GM18870 (cell line): ENCODE results near the gene KIF1B.

ENCODE experiments used
- ATAC-seq: cut with Tn5 transposase; IDR thresholded peaks from one replicate; pipeline ENCODE4 v1.9.1; 2021; ENCODE audit warnings: moderate library complexity; ENCODE audit not compliant: unreplicated experiment

Gene KIF1B

DNA sequence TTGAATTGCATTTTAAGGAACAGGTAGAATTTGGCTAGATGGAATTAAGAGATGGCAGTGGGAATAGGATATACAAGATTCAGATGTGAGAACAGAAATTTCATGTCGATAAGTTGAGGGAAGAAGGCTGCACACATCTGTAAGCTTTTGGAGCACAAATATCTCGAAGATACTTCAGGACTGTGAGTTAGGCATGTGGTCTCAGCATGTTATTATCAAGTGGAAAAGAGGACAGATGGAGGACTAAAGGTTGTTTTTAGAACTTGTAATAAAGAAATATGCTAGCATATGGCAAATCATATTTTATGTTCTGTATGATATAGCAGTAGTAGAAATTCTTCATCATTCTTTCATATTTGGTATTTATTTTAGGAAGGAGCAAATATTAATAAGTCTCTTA is 61.5 kb downstream of the KIF1B start:
- ATAC-seq = no peak

DNA sequence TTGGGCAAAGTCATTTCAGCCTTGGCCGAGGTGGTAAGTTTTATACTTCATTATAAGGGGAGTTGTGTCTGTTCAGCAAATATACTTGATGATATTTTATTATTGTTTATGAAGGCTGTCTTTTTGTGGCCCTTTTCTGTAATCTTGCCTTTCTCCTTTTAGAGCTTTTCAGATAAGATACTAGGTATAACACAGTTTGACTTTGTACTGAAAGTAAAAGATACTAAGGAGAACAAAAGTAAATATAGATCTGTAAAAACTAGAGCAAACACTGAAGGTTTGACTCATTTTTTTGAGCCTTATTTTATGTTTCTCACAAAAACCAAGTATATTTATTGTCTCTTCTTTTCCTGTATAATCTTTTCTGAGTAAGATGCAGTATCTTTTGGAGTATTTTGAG is 61.9 kb downstream of the KIF1B start:
- ATAC-seq = no peak

DNA sequence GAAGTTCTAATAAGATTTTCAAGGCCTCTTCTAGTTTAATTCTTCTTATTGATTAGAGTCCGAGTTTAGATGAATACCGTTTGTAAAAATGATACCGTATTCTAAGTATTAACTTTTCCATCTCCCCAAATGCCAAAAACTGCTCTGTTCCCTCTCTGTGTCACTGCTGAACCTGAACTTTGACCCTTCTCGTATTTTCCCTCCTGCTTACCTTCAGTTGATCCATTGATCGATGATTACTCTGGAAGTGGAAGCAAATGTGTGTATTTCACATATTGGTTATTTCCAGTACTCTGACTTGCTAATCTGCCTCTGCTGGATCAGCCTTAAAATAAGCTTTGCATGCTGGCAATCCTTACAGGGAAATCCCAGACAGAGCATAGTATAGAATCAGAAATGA is 68.5 kb downstream of the KIF1B start:
- no peak for ATAC-seq

DNA sequence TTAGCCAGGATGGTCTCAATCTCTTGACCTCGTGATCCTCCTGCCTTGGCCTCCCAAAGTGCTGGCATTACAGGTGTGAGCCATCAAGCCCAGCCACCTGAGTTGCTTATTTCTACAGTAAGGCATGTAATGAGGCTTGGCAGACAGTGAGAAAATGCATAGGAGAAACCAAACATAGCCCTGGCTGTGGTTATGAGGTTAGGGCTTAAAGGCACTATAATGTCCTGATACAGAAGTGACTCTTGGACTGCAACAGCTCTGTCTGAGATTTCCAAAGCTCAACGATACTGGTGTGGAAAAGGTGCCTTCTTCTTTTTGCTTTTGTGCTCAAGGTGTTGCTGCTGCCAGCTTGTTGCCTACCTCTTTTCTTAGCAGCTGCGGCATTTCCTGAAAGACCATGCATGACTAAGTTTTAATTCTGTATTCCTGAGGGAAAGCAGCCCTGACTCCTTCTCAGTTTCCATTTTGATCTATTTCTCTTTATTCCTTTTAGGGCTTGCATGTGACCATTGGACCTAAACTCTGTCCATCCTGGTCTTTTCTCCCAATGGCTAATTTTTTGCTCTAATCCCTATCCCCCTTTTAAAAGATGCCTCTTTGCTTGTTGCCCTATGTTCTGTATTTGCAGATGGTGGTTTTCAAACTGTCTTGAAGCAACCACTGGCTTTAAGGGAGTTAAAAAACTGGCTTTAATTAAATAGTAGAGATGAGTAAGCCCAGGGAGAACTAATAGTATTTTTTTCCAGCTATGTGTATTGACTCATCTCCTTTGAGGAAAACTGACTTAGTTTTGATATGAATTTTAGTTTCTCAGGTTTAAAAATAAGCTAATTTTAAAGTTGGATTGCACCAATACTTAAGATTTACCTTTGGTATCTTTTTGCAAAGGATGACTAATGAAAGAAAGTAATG is 70.3 kb downstream of the KIF1B start:
- no peak for ATAC-seq

DNA sequence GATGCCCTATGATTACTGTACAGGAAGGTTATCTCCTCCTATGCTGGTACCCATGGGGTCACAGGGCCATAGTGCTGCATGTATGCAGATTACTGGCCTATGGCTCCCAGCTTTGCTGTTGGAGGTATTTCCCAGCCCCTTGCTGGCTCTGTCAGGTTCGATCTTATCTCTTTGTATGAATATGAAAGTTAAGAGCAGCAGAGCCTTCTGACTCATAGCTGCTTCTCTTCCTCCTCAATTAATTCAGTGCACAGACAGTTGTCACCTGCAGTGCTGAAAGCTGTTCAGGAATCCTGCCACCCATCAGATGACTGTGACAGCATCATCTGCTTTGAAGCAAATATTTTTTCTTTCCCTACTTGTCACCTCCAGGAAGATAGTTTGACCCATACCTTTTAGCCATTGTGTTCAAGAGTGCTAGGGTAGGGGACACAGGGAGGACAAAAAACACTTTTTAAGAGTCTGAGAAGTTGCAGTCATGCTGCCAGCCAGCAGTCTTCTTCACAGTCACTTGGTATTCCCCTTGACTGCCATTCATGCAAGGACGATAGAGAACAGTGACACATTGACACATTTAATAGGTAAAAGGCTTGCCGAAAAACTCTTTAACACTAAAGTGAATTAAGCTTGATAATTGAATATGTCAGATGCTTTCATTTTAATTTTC is 73.1 kb downstream of the KIF1B start:
- no peak for ATAC-seq

DNA sequence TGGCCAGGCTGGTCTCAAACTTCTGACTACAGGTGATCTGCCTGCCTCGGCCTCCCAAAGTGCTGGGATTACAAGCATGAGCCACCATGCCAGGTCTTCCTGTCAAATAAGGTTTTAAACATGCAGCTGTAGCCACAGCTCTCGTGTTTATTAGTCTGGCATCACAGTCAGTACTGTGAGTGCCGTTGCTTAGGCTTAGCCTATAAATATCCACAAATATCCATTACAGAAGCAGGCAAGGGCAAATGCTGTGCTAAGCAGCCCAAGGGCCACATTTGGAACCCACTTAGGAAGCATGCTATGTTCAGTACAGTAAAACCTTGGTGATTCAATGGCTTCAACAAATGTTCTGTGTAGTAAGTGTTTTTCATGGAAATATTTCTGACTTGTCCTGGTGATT is 75.9 kb downstream of the KIF1B start:
- no peak for ATAC-seq

DNA sequence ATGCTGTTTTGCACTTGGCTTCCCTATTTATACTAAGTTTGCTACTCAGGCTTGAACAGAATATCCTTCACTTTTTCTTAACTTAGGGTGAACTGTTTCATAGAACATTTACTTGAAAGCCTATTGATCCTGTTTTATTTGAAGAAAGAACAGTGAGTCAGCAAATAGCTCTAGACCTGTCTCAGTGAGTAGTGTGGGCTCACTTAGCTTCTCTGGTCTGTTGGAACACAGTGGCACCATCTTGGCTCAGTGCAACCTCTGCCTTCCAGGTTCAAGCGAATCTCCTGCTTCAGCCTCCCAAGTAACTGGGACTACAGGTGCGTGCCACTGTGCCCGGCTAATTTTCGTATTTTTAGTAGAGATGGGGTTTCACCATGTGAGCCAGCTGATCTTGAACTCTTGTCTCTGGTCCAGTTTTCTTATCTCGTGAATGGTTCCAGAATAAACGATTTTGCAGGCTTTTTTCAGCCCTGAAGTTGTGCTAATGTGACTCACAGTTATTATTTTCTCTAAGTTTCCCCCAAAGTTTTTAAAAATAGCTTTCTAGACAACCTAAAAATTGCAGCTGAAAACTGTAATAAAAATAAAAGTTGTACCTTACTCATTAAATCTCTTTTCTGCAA is 76.8 kb downstream of the KIF1B start:
- ATAC-seq = no peak

DNA sequence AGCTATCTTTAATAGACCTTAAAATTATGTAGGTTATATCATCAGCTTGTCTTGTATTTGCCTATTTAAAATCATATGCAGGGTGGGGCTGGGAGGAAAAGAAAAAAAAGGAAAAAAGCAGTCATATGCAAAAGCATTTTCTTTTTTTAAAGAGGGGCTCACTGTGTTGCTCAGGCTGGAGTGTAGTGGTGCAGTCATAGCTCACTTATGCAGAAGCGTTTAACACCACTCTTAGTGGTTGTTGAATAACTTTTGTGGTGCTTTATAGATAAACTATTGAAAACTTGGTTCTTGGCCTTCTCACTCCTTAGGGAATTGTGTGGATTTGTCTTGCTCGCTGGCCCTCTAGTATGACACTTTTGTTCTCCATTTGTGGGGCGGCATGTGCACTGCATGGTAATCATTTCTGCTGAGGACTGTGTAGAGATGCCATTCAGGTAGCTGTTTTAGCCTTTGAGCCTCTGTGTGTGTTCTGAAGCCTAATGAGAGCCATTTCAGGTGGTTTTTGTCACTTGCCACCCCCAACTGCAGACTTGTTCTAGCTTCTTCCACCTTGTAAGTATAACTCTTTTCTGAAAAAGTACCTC is 77.8 kb downstream of the KIF1B start:
- ATAC-seq = no peak

DNA sequence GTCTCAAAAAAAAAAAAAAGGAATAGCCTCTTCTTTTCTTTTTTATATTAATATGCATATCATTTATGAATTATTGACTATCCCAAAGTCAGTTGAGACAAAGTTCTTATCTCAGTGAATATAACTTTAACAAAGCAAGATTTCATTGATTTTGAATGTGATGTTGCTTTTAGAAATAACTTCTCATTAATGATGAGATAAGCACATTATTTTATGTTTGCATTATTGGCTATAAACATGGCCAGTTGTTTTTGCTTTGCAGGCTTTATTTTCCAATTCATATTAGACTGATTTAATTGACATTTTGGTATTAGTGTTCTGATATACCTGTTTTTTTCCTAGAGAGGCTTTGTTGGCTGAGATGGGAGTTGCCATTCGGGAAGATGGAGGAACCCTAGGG is 81.3 kb downstream of the KIF1B start:
- no peak for ATAC-seq

DNA sequence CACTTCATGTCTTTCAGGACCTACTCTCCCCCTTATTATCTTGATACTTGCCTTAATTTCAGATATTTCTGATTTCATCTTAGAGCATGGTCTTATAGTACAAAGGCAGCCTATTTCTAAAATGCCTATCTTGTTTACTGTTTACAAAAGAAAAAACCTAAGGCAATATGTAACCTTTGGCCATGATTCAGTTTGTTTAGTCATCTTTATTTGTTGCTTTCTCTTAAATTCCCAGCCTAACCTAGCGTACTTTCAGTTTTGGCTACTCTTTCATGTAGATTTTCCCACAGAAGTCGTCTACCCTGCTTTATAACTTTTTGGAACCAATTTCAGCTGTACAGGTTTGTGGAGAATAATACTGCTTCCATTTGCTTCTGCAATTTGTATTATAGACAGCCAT is 81.8 kb downstream of the KIF1B start:
- ATAC-seq = no peak

DNA sequence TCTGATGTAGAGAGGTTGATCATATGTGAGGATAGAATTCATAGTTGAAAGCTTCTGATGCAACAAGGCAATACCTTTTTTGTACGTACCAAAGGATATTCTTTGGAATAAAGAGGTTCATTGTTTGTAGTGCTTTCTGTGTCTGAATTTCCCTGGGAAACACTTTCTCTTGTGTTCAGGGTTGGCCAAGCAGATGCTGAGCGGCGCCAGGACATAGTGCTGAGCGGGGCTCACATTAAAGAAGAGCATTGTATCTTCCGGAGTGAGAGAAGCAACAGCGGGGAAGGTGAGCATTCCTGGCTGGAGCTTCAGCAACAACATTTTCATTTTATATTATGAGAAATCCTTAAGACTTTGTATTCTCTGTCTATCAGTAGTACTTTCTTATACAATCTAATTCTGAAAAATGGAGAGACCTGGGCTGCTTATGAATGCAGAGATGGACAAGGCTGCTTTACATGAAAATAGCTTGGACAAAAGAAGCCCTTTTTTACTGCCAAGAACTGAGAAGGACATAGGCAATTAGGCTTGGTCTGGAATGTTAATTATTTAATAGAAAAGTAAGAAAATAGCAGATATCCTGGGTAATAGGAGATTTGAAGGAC is 85.2 kb downstream of the KIF1B start:
- no peak for ATAC-seq

DNA sequence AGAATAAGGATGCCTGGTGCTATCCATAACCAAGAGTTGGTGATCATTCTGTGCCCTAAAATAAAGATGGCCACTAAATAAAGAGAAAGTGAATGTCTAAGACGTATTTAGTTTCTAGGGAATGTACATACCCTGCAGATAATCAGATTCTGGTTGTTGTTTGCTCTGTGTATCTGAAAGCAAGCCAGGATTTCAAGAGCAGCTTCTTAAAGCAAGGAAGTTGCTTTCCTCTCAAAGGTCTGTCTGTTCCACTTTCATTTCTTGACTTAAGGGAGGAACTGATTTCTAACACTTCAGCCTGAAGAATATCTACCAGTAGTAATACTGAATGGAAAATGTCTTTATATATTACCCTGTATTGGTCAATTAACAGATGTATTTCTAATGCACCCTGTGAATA is 88.8 kb downstream of the KIF1B start:
- no peak for ATAC-seq

DNA sequence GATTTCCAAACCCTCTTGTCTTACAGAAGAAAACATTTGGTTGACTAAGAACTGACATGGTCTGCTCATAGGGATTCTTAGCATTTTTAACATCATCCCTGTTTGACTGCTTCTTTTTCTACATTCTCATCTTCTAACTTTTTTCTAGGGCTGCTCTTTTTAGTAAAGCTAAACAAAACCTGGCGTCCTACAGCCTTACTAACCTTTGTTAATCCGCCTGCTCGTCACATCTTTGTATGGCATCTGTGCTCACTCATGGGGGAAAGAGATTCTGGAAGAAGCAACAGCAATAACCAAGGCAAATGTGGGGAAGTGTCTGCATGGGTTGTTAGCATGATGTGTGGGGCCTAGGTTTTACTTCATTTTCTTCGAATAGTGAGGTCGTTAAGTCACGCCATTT is 92.0 kb downstream of the KIF1B start:
- ATAC-seq = no peak

DNA sequence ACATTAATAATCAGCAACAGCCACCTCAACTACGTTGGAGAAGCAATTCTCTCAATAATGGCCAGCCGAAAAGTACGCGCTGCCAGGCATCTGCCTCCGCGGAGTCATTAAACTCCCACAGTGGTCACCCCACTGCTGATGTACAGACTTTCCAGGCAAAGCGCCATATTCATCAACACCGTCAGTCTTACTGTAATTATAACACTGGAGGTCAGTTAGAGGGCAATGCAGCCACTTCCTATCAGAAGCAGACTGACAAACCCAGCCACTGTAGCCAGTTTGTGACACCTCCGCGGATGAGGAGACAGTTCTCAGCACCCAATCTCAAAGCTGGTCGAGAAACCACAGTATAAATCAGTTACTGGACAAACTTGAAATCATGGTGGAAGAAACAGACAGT is 93.9 kb downstream of the KIF1B start:
- no peak for ATAC-seq

DNA sequence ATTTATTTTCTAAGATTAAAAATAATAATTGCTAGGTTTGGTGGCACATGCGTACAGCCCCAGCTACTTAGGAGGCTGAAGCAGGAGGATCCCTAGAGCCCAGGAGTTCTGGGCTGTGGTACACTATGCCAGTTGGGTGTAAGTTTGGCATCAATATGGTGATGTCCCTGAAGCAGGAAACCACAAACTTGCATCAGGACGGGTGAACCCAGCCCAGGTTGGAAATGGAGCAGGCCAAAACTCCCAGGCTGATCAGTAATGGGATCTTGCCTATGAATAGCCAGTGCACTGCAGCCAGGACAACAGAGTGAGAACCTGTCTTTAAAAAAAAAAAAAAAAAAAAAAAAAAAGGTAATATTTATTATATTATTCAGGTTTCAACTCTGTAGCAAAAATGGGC is 96.1 kb downstream of the KIF1B start:
- no peak for ATAC-seq

DNA sequence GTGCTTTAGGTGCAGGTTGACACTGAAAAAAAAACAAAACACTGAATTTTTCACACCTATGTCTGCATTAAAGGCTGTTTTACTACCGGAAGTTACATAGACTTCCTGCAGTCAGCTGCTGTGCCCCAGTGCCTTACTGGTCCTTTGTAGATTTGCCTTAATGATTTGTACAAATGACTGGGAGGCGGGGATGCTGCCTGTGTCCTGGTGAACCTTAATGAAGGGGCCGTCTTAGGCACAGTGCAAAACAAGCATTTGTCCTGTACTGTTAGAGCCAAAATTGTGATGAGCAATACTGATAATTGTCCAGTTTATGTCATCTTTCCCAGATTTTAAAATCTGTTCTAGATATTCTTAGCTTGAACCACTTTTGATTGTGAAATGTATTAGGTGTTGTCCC is 97.6 kb downstream of the KIF1B start:
- no peak for ATAC-seq

DNA sequence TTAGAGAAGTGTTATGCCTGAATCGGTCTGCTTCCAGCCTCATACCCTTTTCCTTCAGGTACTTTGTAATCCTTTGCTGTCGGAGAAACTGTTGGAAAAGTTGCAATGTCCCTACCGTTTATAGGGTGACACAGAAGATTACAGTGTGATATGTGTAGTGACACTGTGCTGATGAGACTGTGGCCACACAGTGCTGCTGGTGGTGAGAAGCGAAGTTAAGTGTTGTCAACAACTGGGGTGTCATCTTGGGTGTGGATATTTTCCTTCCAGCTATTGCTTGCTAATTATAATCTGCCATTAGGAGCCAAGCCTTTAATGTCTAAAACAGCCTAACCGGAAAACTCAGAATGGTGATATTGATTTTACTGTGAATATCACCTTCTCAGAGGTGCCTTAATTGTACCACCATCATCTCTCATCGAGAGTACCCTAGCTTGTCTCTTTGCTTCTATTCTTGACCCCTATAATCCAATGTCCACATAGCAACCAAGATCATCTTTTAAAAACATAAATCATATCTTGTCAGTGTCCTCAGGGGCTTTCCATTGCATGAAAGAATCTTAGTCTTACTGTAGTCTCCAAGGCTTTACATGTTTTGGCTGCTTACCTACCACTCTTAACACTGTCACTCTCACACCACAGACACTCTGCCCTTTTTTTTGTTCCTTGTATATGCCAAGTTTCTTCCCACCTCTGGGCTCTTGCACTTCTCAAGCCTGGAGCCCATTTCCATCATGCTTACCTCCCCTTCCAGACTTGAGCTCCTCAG is 99.1 kb downstream of the KIF1B start:
- no peak for ATAC-seq

DNA sequence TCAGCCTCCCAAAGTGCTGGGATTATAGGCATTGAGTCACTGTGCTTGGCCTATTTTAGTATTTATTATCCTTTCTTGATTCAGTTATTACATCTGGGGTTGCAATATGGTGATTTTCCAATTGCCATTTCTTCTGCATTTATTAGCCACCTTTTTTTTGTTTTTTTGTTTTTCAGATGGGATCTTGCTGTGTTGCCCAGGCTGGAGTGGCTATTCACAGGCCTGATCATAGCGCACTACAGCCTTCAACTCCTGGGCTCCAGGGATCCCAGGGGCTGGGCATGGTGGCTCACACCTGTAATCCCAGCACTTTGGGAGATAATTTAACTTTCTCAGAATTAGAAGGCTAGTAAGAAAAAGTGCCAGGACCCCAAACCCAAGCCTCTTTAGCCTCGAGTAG is 106.4 kb downstream of the KIF1B start:
- ATAC-seq = no peak

DNA sequence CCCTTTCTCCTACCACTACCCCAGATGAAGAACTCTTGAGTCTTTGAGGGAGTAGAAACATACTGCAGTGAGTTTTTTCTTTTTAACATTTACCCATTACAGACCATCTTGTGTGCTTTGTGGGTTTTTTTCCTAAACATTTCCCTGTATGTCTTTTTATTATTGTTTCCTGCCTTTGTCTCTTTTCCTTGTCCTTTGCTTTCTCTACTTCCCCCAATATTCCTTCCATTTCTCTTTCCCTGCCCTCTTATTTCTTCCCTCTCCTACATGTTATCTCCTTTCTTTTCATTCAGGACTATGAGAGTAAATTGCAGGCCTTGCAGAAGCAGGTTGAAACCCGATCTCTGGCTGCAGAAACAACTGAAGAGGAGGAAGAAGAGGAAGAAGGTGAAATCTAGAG is 109.4 kb downstream of the KIF1B start:
- no peak for ATAC-seq

DNA sequence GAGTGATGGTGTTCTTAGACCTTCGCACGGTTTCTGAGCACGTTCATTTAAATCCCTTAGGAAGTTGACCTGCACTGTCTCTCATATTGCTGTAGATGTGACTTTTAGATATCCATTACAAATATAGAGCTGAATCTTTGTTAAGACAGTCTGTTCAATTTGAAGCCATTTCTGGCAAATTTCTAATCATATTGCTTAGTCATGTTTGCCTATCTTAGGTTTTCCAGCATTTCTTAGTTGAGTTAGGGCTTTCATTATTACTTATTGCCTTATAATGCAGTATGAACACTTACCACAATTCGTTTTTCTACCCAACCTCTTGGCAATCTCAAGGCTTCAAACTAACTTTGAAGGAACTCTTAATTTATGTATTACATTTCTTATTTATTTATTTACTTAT is 110.0 kb downstream of the KIF1B start:
- ATAC-seq = no peak

DNA sequence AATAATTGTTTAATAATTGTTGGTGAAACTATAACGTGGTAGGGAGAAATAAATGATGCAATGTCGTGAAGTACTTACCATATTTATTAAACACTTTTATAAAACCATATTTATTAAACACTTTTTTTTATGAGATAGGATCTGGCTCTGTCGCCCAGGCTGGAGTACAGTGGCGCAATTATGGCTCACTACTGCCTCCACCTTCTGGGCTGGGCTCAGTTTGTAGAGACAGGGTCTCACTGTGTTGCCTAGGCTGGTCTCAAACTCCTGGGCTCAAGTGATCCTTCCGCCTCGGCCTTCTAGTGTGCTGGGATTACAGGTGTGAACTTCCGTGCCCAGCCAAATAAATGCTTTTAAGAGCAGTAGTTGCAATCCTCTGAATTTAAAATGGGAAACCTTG is 112.5 kb downstream of the KIF1B start:
- no peak for ATAC-seq
